Vagina (tissue), 2 donors: ENCODE results near the gene SENP8. TPM values are rescaled to one million over a fixed set of nuclear protein-coding genes. Genes with fewer than 3 reads are reported as not detected.
"Not testable (repeated sequence)": the region's sequence is repeated elsewhere in the genome, so short reads cannot be mapped to it uniquely, and the experiment has no call there.

Source experiments
- DNase-seq, 2 donors: peaks; one replicate each; pipeline ENCODE4 v3.0.0-alpha.2; 2017; ENCODE audit errors: extremely low spot score in 2 of 2
- H3K27ac ChIP-seq: fragments of 200-600 bp; sonication (generic); one replicate; pipeline ENCODE4 v1.5.1; 2019
- H3K27me3 ChIP-seq: fragments of 200-600 bp; sonication (generic); one replicate; pipeline ENCODE4 v1.5.1; 2019
- H3K36me3 ChIP-seq, 2 donors: fragments of 200-600 bp; sonication (generic); one replicate each; pipeline ENCODE4 v1.5.1; 2017 to 2019
- H3K4me1 ChIP-seq: fragments of 200-600 bp; sonication (generic); one replicate; pipeline ENCODE4 v1.5.1; 2019
- H3K4me3 ChIP-seq, 2 donors: fragments of 200-600 bp; sonication (generic); 1 replicate in 1 of 2; 2 replicates in 1 of 2; pipeline ENCODE4 v1.5.1; 2016 to 2019
- H3K9me3 ChIP-seq: fragments of 200-600 bp; sonication (generic); one replicate; pipeline ENCODE4 v1.5.1; 2019
- POLR2A ChIP-seq, 2 donors: fragments of 450-650 bp; IDR thresholded peaks; one replicate each; pipeline ENCODE4 v1.6.1; 2017; ENCODE audit warnings: antibody characterized with exemption in 2 of 2, mild to moderate bottlenecking in 2 of 2, moderate library complexity in 2 of 2
- POLR2AphosphoS5 ChIP-seq, 2 donors: sonication (generic); formaldehyde crosslinking; IDR thresholded peaks; one replicate each; pipeline ENCODE4 v1.9.0; 2017; ENCODE audit warnings: antibody characterized with exemption in 2 of 2, mild to moderate bottlenecking in 2 of 2, low read depth in 1 of 2; ENCODE audit not compliant: insufficient read depth in 1 of 2
- intact Hi-C: fragments of 100-400 bp; cut with DNase I; formaldehyde crosslinking; loops from one replicate; pipeline ENCODE4 v1.15.1; 2023
- total RNA-seq: library from RNA; depleted of rRNA; stranded (reverse); fragments of >200 nt; gene quantifications from one replicate; pipeline ENCODE4 v1.2.3, GENCODE V29; 2016
- TF ChIP-seq, protein P1 (sequence below), 3 experiments: fragments of 450-650 bp in 2 of 3; fragments of 200-600 bp in 1 of 3; sonication (generic) in 1 of 3; IDR thresholded peaks; one replicate each; pipeline ENCODE4 v1.5.1; 2017 to 2019; ENCODE audit warnings: antibody characterized with exemption in 3 of 3, mild to moderate bottlenecking in 2 of 3, moderate library complexity in 2 of 3

The SENP8 gene
- total RNA-seq, 1 donor from 2014 or later = 3.9 TPM

GRCh38 chr15:72168808-72169190, 50.6 kb downstream of the SENP8 start:
- TF ChIP-seq POLR2AphosphoS5 (IDR thresholded peaks at IDR 0.05; ENCODE audit: insufficient read depth in 1 of 2, low read depth in 1 of 2) = no peak
- TF ChIP-seq, protein P1, sequence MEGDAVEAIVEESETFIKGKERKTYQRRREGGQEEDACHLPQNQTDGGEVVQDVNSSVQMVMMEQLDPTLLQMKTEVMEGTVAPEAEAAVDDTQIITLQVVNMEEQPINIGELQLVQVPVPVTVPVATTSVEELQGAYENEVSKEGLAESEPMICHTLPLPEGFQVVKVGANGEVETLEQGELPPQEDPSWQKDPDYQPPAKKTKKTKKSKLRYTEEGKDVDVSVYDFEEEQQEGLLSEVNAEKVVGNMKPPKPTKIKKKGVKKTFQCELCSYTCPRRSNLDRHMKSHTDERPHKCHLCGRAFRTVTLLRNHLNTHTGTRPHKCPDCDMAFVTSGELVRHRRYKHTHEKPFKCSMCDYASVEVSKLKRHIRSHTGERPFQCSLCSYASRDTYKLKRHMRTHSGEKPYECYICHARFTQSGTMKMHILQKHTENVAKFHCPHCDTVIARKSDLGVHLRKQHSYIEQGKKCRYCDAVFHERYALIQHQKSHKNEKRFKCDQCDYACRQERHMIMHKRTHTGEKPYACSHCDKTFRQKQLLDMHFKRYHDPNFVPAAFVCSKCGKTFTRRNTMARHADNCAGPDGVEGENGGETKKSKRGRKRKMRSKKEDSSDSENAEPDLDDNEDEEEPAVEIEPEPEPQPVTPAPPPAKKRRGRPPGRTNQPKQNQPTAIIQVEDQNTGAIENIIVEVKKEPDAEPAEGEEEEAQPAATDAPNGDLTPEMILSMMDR (IDR thresholded peaks at IDR 0.05) = no peak
- no peak for TF ChIP-seq POLR2A (IDR thresholded peaks at IDR 0.05)
- H3K36me3 ChIP-seq = no peaks in the 10 kb centered on the region
- no peaks in the 10 kb centered on the region for H3K27me3 ChIP-seq
- H3K4me3 ChIP-seq = no peak overlapping the region
- H3K27ac ChIP-seq = no peak overlapping the region
- H3K9me3 ChIP-seq = no peaks in the 10 kb centered on the region
- no peak for DNase-seq
- no peaks in the 10 kb centered on the region for H3K4me1 ChIP-seq
- intact Hi-C loops = no loop called here

- DNase-seq = no peak
- Histone ChIP-seq H3K27me3 (no peaks in the 10 kb centered on the region), H3K36me3 (no peaks in the 10 kb centered on the region), H3K4me3 (no peak overlapping the region), H3K9me3 (no peaks in the 10 kb centered on the region), H3K4me1 (no peaks in the 10 kb centered on the region), H3K27ac (no peak overlapping the region)
- intact Hi-C loops = no loop called here
- TF ChIP-seq POLR2AphosphoS5 (IDR thresholded peaks at IDR 0.05; ENCODE audit: insufficient read depth in 1 of 2, low read depth in 1 of 2) (no peak), POLR2A (IDR thresholded peaks at IDR 0.05) (no peak)
- TF ChIP-seq, protein P1 (IDR thresholded peaks at IDR 0.05) = no peak
Observed at GRCh38 chr15:72169236-72169920, 51.2 kb downstream of the SENP8 start.

- intact Hi-C loops = no loop called here
- no peak overlapping the region for H3K4me3 ChIP-seq
Observed at GRCh38 chr15:72169921-72170611, 51.9 kb downstream of the SENP8 start.

DNA sequence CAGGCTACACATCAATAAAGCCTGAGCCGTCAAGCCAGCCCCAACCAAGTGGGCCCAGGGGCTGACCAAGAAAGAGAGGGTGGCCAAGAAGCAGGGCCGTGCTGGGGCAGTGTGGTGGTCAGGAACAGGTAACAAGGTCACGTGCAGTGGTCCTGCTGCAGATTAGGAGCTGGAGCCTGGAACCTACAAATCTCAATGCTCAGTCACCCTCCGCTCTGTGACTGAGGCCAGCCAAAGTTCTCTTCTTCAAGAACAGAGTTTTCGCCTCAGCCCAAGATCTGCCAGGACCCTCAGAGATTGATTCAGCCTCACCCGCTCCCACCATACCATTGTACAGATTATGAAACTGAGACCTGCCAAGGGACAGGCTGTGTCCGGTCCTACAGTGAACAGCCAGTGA, 52.5 kb downstream of the SENP8 start:
- TF ChIP-seq POLR2AphosphoS5 (IDR thresholded peaks at IDR 0.05; ENCODE audit: insufficient read depth in 1 of 2, low read depth in 1 of 2) (no peak), POLR2A (IDR thresholded peaks at IDR 0.05) (no peak)
- TF ChIP-seq, protein P1 (IDR thresholded peaks at IDR 0.05) = no peak
- no peaks in the 10 kb centered on the region for H3K4me1 ChIP-seq
- no peaks in the 10 kb centered on the region for H3K36me3 ChIP-seq
- no peak overlapping the region for H3K27ac ChIP-seq
- no peak overlapping the region for H3K4me3 ChIP-seq
- no peaks in the 10 kb centered on the region for H3K27me3 ChIP-seq
- intact Hi-C loops = no loop called here
- DNase-seq = no peak
- no peaks in the 10 kb centered on the region for H3K9me3 ChIP-seq

More at GRCh38 chr15:72169921-72170611, 51.9 kb downstream of the SENP8 start:
- Histone ChIP-seq H3K36me3 (no peaks in the 10 kb centered on the region), H3K4me1 (no peaks in the 10 kb centered on the region), H3K9me3 (no peaks in the 10 kb centered on the region), H3K27me3 (no peaks in the 10 kb centered on the region), H3K27ac (no peak overlapping the region)
- TF ChIP-seq, protein P1 (IDR thresholded peaks at IDR 0.05) = no peak
- no peak for TF ChIP-seq POLR2AphosphoS5 (IDR thresholded peaks at IDR 0.05; ENCODE audit: insufficient read depth in 1 of 2, low read depth in 1 of 2)
- no peak for DNase-seq

DNA sequence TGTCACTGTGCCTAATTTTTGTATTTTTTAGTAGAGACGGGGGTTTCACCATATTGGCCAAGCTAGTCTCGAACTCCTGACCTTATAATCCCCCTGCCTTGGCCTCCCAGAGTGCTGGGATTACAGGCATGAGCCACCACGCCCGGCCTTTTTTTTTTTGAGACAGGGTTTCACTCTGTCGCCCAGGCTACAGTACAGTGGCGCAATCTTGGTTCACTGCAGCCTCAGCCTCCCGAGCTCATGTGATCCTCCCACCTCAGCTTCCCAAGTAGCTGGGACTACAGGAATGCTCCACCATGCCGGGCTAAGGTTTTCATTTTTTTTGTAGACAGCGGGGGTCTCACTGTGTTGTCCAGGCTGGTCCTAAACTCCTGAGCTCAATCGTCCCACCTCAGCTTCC, 53.8 kb downstream of the SENP8 start:
- H3K27ac ChIP-seq, intact Hi-C loops, DNase-seq, H3K36me3 ChIP-seq, H3K27me3 ChIP-seq, H3K9me3 ChIP-seq, H3K4me3 ChIP-seq, H3K4me1 ChIP-seq: not testable (repeated sequence)
